Measurements from ENCODE around the gene MTUS2. TPM values are rescaled to one million over a fixed set of nuclear protein-coding genes. Genes with fewer than 3 reads are reported as not detected.

MTUS2 gene
- total RNA-seq, 1 donor from 2014 or later, result 0.08 TPM

DNA sequence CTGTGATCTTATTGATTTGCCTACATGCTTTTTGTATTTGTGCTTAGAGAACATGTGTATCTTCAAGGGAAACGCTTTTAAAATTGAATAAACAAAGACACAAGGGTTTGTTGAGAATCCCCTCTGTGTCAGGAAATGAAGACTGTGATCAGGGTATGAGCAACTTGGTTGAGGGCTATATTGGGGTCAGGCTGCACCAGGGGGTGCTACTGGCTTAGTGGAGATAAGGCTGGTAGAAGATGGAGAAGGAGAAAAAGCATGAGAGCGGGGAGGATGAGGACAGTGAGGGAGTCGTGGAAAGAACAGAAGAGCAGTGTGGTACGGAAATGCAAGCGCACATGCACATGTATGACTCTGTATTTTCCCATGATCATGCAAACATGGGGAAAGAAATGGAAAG lies 201.6 kb downstream of the MTUS2 start:
- DNase-seq (ENCODE audit: low read depth), result no peak

DNA sequence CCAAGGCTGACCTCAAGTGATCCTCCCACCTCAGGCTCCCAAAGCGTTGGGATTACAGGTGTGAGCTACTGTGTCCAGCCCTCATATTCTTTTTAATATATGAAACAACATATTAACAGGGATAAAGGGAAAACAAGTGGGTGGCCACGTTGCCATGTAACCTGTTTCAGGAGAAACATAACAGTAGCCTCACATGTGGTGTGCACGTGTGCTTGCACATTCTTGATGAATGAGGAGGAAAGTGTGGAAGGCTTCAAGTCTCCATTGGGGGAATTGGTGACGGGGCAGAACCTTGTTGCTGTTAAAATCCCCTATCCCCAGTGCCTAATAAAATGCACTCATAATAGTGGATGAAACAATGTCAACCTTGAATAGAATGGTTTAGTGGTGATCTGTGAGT lies 202.3 kb downstream of the MTUS2 start:
- no peak for DNase-seq (ENCODE audit: low read depth)

DNA sequence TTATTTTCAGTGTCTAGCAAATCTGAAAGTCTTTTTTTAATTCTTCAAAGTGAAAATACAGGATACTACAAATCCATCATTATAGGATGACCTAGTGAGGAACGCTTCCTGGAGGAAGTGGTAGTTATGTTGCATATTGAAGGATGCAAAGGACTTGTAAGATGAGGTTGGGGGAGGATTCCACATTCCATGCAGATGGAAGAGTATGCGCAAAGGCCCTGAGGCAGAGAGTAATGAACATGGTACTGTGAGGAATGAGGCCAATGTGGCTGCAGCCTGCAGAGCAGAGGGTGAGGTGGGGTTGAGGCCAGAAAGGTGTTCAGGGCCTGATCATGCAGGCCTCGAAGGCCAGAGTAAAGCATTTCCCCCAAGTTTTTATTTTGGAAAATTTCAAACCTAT lies 202.8 kb downstream of the MTUS2 start:
- no peak for DNase-seq (ENCODE audit: low read depth)

DNA sequence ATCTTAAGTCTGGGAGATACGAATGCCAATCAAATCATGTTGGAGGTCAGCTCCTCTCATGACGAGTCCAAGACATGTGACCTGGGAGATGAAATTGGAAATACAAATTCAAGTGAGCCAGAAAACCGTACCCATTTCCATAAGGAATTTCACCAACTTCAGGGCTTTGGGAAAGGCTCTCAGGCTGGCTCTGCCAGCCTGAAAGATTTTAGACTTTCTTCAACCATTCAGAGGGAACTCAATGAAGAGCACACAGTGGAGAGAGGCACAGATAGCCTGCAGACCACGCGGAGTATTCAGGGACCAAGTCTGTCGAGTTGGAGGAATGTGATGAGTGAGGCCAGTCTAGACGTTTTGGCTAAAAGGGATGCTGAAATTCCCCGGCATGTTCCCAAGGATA lies 204.6 kb downstream of the MTUS2 start:
- no peak for DNase-seq (ENCODE audit: low read depth)

DNA sequence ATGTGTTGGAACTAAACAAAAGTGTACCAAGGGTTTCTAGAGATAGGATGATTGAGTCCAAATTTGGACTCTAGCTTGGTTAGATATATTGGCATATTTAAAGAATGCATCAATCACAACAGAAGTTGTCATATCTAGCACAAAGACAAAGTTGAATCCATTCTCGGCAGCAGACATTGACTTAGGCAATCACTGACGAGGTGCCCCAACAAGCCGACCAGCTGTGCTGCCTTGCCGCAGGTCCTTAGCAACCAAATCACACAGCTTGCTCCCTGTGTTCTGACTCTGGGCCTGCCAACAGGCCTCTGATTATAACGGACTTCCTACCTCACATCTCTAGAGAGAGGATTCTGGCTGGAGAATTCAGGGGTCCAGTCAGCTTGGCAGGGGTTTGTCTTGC lies 208.7 kb downstream of the MTUS2 start:
- no peak for DNase-seq (ENCODE audit: low read depth)

DNA sequence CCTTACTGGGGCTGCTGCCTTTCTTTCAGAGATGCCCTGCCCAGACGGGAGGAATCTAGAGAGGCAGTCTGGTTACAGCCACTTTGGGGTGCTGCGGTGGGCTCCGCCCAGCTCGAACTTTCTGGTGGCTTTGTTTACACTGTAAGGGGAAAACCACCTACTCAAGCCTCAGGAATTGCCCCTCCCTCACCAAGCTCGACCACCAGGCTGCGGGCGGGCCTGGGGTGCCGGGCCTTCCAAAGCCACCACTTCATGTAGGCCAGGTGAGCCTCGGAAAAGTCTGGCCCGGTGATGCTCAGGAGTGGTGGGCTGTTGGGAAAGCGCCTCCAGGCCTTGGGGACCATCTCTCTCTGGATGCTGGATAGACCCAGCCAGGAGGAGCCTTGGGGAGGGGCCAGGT lies 218.6 kb downstream of the MTUS2 start:
- no peak for DNase-seq (ENCODE audit: low read depth)

DNA sequence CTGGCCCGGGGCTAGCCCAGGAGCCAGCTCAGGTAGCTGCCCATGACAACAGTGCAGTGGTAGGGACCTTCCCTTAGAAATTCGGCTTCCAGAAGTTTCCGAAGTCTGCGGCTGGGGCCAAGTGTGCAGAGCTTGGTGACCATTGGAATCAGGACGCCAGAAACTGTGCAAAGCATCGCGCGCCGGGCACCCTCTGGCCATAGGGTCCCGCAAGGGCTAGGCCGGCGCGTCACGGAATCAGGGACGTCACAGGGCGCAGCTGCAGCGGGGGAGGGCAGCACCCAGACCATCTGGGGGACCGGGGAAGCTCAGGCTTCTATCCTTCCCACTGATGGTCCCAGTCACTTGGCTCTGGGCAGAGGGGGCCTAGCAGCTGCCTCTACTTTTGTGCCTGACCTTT lies 219.1 kb downstream of the MTUS2 start:
- DNase-seq (ENCODE audit: low read depth), result no peak

DNA sequence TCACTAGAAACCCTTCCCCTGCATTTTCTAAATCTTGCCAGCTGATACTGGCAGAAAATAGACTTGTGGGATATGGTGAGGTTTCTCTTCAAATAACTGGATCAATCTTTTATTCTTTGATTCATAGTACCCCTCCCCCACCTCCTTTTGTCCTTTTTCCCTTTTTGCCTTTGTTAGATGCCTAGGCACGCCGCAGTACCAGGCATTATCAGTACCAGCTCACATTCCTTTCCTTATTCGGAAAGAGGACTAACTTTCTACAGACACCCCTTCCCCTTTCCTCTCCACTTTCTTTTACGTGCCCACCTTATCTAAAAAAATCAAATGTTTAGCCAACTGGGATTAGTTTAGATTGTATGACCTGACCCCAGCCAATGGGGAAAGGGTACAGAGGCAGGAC lies 226.4 kb downstream of the MTUS2 start:
- no peak for DNase-seq (ENCODE audit: low read depth)

DNA sequence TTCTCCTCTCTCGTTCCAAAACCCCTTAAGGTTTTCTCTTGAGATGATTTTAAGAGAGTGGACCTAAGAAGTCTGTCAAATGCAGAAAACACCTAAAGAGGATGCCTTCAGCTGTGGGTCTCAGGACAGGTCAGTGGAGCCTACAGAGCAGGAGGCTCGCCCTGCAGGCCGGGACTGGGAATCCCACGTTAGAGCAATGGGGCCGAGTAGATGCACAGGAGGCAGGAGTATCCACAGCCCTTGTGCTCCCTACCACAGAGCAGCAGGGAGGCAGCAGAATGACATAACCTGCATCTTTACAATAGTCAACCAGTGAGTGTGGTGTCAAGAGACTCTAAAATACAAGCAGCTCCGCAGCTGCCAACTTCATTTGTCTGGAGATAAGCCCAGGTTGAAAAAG lies 229.4 kb downstream of the MTUS2 start:
- DNase-seq (ENCODE audit: low read depth), result no peak

DNA sequence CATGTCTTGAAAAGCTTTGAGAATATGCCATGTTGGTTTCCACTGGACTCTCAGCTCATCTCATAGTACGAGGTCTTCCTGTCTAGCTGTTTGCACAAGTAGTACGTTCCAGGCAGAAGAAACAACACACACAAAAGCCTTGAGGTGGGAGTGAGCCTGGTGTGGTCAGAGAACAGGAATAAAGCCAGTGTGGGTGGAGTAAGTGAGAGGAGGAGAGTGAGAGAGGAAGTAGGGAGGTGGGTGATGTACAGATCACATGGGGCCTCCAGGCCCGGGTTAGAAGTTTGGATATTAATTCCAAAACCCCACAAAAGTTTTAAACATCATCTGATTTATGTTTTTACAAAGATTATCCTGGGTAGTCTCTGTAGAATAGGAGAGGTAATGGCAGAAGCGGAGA lies 230.6 kb downstream of the MTUS2 start:
- no peak for DNase-seq (ENCODE audit: low read depth)

DNA sequence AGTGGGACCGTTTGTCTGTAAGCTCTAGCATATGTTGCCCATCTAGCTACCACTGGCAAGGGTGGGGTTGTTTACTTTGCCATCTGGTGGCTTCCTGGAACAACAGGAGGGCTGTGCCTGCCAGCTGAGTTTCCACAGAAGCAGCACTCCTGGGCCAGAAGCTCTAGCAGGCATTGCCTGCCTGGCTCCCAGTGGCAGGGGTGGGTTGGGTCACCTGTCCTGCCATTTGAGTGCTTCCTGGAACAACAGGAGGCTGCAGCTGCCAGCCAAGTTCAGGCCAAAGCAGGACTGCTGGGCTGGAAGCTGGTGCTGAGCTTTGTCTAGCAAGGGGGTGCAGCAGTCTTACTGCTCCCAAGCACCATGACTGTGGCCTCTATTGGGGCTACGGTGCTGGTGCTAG lies 239.7 kb downstream of the MTUS2 start:
- no peak for DNase-seq (ENCODE audit: low read depth)

DNA sequence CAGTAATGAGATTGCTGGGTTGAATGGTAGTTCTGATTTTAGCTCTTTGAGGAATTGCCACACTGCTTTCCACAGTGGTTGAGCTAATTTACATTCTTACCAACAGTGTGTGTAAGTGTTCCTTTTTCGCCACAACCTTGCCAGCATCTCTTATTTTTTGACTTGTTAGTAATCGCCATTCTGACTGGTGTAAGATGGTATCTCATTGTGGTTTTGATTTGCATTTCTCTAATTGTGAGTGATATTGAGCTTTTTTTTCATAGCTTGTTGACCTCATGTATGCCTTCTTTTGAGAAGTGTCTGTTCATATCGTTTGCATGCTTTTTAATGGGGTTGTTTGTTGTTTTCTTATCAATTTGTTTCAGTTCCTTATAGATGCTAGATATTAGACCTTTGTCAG lies 245.0 kb downstream of the MTUS2 start:
- no peak for DNase-seq (ENCODE audit: low read depth)

DNA sequence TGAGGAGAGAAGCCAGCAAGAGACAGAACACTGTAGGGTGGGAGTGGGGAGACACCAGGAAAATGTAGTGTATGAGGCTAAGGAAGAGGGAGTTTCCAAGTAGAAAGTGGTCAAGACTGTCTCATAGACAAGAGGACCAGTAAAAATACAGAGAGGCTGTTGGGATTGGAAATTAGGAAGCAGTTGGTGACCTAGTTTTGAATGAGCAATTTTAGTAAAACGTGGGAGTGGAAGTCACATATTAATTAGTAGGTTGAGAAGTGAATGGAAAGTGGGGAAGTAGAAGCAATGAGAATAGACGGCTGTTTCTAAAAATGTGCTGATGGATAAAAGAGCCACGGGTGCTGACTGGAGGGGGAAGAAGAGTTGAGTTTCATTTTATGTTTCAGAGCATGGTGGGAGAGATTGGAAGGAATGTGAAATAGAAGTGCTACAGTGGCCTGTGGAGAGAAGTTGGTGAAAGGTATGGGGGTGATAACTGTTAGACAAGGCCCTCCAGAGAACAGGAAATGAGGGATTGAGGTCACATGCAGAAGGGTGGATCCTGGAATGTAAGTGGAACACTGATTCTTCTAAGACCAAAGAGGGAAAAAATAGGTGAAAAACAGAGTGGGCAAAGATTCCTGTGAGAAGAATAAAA lies 247.3 kb downstream of the MTUS2 start:
- DNase-seq (ENCODE audit: low read depth), result no peak

DNA sequence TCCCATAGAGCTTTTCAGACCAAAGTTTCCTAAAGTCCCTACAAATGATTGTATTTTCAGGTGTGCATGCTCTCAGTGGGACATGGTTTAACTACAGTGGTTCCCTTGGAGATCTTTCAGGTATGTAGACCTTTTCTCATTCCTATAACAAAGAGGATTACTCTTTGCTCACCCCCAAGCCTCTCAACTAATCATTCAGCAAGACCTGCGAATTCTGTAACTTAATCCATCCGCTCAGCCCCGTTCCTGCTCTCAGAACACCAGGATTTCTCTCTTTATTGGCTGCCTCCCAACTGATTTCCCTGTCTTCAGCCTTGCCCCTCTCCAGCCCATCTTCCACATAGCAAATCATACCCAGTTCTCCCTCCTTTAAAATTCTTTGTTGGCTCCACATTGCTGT lies 253.6 kb downstream of the MTUS2 start:
- no peak for DNase-seq (ENCODE audit: low read depth)

DNA sequence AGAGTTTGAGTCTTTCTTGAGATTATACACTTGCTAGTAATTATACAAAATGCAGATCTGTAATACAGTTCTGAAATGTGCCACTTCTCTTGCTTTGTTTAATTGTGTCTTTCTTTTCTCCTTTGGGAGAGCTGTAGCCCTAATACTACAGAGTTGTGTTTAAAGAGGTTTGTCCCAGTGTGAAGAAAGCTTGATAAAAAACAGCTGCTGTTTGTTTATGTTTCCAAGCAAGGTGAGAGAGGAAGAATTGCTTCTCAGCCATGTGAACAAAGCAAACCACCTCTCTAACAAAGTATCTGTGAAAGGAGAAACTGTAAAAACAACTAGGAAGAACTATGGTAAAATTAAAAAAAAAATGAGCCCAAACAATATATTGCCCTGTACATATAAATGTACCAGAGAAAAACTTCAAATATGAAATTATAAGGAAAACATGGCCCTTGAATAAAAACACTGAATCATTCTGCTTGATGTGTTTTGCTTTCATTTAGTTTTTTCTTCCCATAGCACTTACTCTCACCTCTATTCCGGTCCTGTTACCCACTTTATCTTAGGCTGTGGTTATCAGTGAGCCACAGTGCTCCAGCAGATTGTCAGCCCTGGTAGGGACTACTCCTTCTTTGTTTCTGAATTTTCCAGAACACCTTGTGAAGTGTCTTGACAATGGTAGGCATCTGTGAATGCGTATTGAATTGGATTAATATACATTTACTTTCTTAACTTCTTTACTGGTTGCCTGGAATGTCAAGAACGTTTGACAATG lies 257.1 kb downstream of the MTUS2 start:
- DNase-seq (ENCODE audit: low read depth), result no peak

DNA sequence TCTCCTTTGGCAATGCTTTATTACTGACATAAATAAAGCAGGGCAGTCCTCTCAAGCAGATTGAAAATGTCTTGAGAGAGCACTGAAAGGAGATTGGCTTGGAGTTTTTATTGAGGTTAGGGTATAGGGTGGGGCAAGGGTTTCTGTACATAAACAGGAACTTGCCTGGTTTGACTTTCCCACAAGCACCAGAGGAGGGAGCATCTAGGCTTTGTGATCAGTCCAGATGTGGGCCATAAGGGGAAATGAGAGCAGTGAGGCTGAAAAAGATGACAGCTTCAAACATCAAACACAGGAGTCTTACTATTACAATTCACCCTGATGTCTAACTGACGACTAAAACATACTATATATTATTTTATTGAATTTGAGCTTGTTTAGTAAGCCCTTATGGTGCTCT lies 260.9 kb downstream of the MTUS2 start:
- DNase-seq (ENCODE audit: low read depth), result no peak

DNA sequence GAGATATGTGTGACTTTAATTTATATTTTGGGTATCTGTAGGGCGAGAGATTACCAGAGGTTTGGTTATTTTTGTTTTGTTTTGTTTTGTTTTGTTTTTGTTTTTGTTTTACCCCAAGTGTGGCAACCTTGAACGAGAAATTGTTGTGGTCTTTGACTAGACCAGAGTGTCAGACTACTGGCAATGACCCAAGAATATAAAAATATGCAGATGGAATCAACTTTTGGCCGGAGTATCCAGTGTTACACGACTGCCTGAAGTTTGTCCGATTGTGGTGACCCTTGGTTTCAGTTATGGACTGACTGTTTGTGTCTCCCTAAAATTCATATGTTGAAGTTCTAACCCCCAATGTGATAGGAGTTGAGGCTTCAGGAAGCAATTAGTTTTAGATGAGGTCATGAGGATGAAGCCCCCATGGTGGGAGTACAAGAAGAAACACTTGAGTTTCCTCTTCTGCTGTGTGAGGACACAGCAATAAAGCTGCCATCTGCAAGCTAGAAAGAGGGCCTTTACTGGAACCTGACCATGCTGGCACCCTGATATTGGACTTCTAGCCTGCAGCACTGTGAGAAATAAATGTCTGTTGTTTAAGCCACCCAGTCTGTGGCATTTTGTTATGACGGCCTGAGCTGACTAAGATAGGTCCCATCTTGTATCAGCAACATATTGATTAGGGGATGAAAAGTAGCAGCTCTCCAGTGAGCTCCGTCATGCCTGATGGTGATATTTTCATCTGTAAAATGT lies 261.7 kb downstream of the MTUS2 start:
- DNase-seq (ENCODE audit: low read depth), result no peak

DNA sequence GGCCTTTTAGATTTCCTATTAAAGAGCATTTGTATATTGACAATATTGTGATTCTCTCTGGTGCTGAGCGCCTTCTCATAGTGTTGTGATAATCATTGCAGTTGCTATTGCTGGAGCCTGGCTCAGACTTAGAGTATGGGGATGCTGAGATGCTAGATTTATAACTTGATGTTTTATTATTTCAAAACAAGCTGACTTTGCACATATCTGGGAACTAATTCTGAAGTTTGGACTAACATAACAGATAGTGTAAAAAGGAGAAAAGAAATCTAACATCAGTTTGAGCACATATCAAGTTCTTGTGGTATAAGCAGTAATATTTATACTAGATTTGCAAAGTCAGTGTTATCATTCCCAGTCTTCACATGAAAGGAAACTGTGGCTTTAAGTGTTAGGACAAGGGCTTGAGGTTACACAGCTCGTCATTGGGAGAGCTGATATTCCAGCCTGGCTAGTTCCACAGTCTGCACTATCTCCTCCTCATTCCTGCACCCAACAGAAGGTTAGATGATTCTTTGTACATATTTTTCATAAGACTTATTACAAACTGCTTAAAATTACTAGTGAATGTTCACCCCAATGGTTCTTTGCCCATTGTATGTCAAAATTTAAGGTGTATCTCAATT lies 279.8 kb downstream of the MTUS2 start:
- DNase-seq (ENCODE audit: low read depth), result no peak

DNA sequence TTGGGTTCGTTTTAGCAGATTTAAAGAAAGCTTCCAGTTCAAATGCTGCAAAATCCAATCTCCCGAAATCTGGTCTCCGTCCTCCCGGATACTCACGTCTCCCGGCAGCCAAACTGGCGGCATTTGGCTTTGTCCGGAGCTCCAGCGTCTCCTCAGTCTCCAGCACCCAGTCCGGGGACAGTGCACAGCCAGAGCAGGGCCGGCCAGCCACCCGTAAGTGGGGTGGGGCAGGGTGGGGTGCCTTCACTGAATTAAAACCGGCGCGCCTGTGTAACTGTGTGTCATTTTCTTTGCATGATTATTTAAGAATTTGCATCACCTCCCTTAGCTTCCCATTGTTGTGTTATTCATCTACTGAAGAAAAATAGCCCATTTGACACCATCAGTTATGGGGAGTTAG lies 280.6 kb downstream of the MTUS2 start:
- no peak for DNase-seq (ENCODE audit: low read depth)

DNA sequence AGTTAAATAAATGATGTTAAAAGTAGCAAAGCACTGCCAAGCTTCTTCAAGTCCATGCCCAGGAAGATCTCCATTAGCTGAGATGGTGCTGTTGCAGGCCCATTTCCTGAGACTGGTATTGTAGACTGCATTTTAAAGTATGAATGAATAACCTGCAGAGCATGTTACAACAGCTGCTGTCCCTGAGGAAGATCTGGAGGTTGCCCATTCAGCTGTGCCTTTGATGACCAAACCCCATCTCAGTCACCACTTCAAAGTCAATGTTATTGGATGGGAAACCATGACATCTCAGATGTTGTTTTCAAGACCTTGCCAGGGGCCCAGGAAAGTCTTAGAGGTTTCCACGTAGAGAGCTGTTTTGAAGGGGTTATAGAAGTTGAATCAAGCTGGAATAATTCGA lies 281.3 kb downstream of the MTUS2 start:
- peak; percentile 13 for DNase-seq (ENCODE audit: low read depth)

DNA sequence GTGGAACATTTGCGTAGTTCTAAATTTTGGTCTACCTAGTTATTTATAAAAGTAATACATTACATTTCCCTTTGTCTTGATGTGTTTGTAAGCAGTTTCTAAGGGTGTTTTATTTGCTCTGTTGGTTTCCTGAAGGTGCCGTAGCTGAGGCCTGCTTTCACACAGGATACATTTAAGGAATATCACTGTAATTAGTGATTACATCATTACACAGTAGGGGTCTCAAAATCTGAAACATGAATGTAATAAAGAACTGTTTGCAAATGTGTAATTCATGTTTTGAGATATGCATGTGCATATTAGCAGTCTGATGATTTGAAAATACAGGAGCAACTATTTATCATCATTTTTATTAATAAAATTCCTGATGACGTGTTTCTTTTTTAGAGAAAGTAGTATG lies 281.8 kb downstream of the MTUS2 start:
- no peak for DNase-seq (ENCODE audit: low read depth)
